Psoas muscle (tissue), 8 donors: ENCODE measurements around the gene MGAT3. TPM values are rescaled to one million over a fixed set of nuclear protein-coding genes. Genes with fewer than 3 reads are reported as not detected.

Experiments used
- ATAC-seq, 4 donors: fragments of 200-7000 bp; cut with Tn5 transposase; one replicate each; pipeline ENCODE4 v1.9.1; 2020; ENCODE audit warnings: moderate library complexity in 3 of 4, mild to moderate bottlenecking in 2 of 4
- DNase-seq, 2 donors: peaks; one replicate each; pipeline ENCODE4 v3.0.0-alpha.2; 2020
- H3K27ac ChIP-seq: fragments of 200-600 bp; one replicate; pipeline ENCODE4 v1.8.0; 2022
- H3K27me3 ChIP-seq, 3 donors: fragments of 200-600 bp in 1 of 3; one replicate each; pipeline versions ENCODE4 v1.6.1 to v1.8.0; 2013 to 2022; ENCODE audit warnings: low read length in 2 of 3, mild to moderate bottlenecking in 2 of 3, moderate library complexity in 1 of 3; ENCODE audit not compliant: insufficient read depth in 3 of 3
- H3K36me3 ChIP-seq, 2 donors: fragments of 200-600 bp in 1 of 2; one replicate each; pipeline versions ENCODE4 v1.6.1 to v1.8.0; 2013 to 2022; ENCODE audit warnings: low read depth in 1 of 2, mild to moderate bottlenecking in 1 of 2, moderate library complexity in 1 of 2; ENCODE audit not compliant: insufficient read depth in 1 of 2
- H3K4me1 ChIP-seq: fragments of 200-600 bp; one replicate; pipeline ENCODE4 v1.8.0; 2022
- H3K4me3 ChIP-seq: fragments of 200-600 bp; one replicate; pipeline ENCODE4 v1.8.0; 2022; ENCODE audit warnings: mild to moderate bottlenecking
- H3K9me3 ChIP-seq: fragments of 200-600 bp; one replicate; pipeline ENCODE4 v1.8.0; 2022
- CTCF ChIP-seq: fragments of 200-600 bp; IDR thresholded peaks from one replicate; pipeline ENCODE4 v1.8.0; 2022; ENCODE audit warnings: antibody characterized with exemption
- WGBS, 3 donors: extraction: QIAGEN DNeasy Blood & Tissue Kit; methylation state at CpG; one replicate each; pipeline versions ENCODE4 v1.1.6 to v1.1.7; 2013; 5-methylcytosine and 5-hydroxymethylcytosine counted together
- intact Hi-C, 2 donors: fragments of 100-400 bp; cut with DNase I; formaldehyde crosslinking; loops; one replicate each; pipeline versions ENCODE4 v1.11.0 to v1.14.2; 2022
- polyA plus RNA-seq, 3 donors: library from polyadenylated mRNA; stranded (reverse); fragments of 200-250 nt; gene quantifications; one replicate each; pipeline ENCODE4 v1.2.3, GENCODE V29; 2013
- total RNA-seq, 4 donors: library from RNA; stranded (reverse); fragmentation: NEBNext Ultra II Directional in 2 of 4; extraction: Animal tissue kit (Norgen Biotek cat#: 25700) in 2 of 4; gene quantifications; one replicate each; pipeline versions ENCODE4 v1.2.1 to v1.2.4, GENCODE V29; 2021 to 2023
- donor health status: healthy with polysubstance abuse.
- donor health status: DM: no; HTN: no; CAD: no; lungs with moderate emphysema.
- donor health status: Bipolar disorder and iron deficiency.
- donor health status: healthy.
- donor health status: DM: yes; HTN: yes; CAD: no.
- donor health status: DM: no; HTN: no; CAD: no.
- donor health status: DM: no; HTN: no; CAD: no.
- donor health status: DM: yes; HTN: yes; CAD: no.

MGAT3 gene
- total and polyA plus RNA-seq, 7 donors, result 0.53 to 2.2 (median 1.4) TPM

- DNase-seq, result no peak
- intact Hi-C loops, result no loop called here
- H3K36me3 ChIP-seq, result peaks cover 2 to 53% of the 10 kb centered on the region in 2 donors
Measured at GRCh38 chr22:39416319-39416718, 40.5 kb upstream of the MGAT3 start.

GRCh38 chr22:39417641-39418040, 39.2 kb upstream of the MGAT3 start:
- no peaks in the 10 kb centered on the region for H3K9me3 ChIP-seq
- no peak overlapping the region for H3K27ac ChIP-seq
- ATAC-seq (no peak), DNase-seq (no peak)
- H3K4me1 ChIP-seq, result peaks cover 32% of the 10 kb centered on the region
- no peak overlapping the region for H3K4me3 ChIP-seq
- 86 to 92% (median 89%) methylated on average over 12 of the region's 12 CpGs for WGBS, 3 donors
- intact Hi-C loops, result no loop called here
- no peaks in the 10 kb centered on the region for H3K27me3 ChIP-seq
- H3K36me3 ChIP-seq, result peaks cover 2 to 66% of the 10 kb centered on the region in 2 donors
- no peak for TF ChIP-seq CTCF

More at GRCh38 chr22:39416319-39416718, 40.5 kb upstream of the MGAT3 start:
- Histone ChIP-seq H3K4me1 (peaks cover 43% of the 10 kb centered on the region), H3K4me3 (no peak overlapping the region), H3K27ac (peak overlapping the region; percentile 66), H3K9me3 (no peaks in the 10 kb centered on the region), H3K27me3 (no peaks in the 10 kb centered on the region)
- TF ChIP-seq CTCF, result no peak
- 41 to 47% (median 45%) methylated on average over 7 of the region's 7 CpGs for WGBS, 3 donors
- ATAC-seq, result peak in 3 of 4 donors; percentile 2 to 40 (median 26)

GRCh38 chr22:39418696-39419095, 38.1 kb upstream of the MGAT3 start:
- no peaks in the 10 kb centered on the region for H3K27me3 ChIP-seq
- no peak overlapping the region for H3K27ac ChIP-seq
- H3K4me3 ChIP-seq, result no peak overlapping the region
- peaks cover 2 to 76% of the 10 kb centered on the region in 2 donors for H3K36me3 ChIP-seq
- no peak for ATAC-seq
- TF ChIP-seq CTCF, result no peak
- 85 to 96% (median 94%) methylated on average over 12 of the region's 12 CpGs for whole genome bisulfite sequencing, 3 donors
- intact Hi-C loops, result no loop called here
- DNase-seq, result peak in 1 of 2 donors; percentile 2
- peaks cover 26% of the 10 kb centered on the region for H3K4me1 ChIP-seq
- H3K9me3 ChIP-seq, result no peaks in the 10 kb centered on the region

DNA sequence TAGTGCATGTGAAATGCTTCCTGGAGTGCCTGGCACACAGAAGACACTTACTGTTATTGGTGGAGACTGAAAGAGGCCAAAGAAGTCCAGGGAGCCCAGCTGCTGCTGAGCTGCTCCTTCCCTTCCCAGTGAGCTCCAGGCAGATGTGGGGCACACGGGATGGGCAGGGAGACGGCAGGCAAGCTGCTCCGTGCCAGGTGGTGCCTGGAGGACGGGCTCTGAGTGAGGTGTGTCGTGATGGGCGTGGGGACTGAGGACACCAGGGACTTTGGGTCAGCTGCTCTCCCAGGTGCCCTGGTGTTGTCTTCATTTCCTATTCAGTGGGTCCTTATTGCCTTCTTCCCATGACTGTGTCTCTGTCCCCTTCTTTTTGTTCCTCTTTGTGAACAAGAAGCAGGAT, 37.7 kb upstream of the MGAT3 start:
- WGBS, 3 donors, result 83 to 92% (median 86%) methylated on average over 4 to 6 of the region's 6 CpGs
- Histone ChIP-seq H3K27ac (no peak overlapping the region), H3K9me3 (no peaks in the 10 kb centered on the region), H3K36me3 (peaks cover 2 to 80% of the 10 kb centered on the region in 2 donors), H3K27me3 (no peaks in the 10 kb centered on the region), H3K4me3 (no peak overlapping the region), H3K4me1 (peaks cover 22% of the 10 kb centered on the region)
- intact Hi-C loops, result no loop called here
- DNase-seq (no peak), ATAC-seq (no peak)
- no peak for TF ChIP-seq CTCF

DNA sequence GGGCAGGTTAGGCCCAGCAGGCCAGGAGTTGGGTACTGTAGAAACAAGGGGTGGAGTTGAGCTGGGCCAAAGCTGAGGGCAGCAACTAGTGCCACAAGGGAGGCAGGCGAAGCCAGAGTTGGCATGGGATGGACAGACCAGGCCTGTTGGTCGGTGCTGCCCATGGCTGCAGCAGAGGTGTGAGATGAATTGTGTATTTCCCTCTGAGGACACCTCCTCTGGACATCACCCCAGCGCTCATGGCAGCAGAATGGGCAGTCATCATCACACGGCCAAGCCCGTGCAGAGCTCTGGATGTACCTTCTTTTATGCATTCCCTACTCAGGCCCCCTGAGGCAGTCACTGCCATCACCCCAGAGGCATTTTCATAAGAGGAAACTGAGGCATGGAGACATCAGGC, 36.9 kb upstream of the MGAT3 start:
- DNase-seq (no peak), ATAC-seq (no peak)
- Histone ChIP-seq H3K36me3 (peaks cover 4 to 89% of the 10 kb centered on the region in 2 donors), H3K4me3 (no peak overlapping the region), H3K27ac (no peak overlapping the region), H3K4me1 (peaks cover 17% of the 10 kb centered on the region), H3K9me3 (no peaks in the 10 kb centered on the region), H3K27me3 (no peaks in the 10 kb centered on the region)
- WGBS, 3 donors, result 74 to 92% (median 77%) methylated on average over 5 of the region's 5 CpGs
- intact Hi-C loops, result no loop called here
- no peak for TF ChIP-seq CTCF
